HepG2 (cell line): ENCODE measurements around the gene VAPB. TPM values are rescaled to one million over a fixed set of nuclear protein-coding genes. Genes with fewer than 3 reads are reported as not detected.
"Not testable (repeated sequence)": the region's sequence is repeated elsewhere in the genome, so short reads cannot be mapped to it uniquely, and the experiment has no call there.

ENCODE experiments used
- ATAC-seq: fragments of 200-7000 bp; cut with Tn5 transposase; 3 replicates; pipeline ENCODE4 v1.9.1; 2020; ENCODE audit warnings: mild to moderate bottlenecking, moderate library complexity
- BruUV-seq: library from RNA; stranded (reverse); fragments of 400-500 nt; replicated peaks from 2 replicates; lab custom pipeline; 2021; lab: Mats Ljungman, UMichigan
- CTCF ChIA-PET: fragments of 300-600 bp; formaldehyde crosslinking; extraction: SDS; loops from one replicate; lab custom pipeline; 2021; ENCODE audit warnings: low total read pairs, inconsistent platforms, low intra/inter-chr PET ratio; lab: Yijun Ruan, JAX
- POLR2A ChIA-PET: fragments of 350-600 bp; sonication (Branson Sonifier 250); formaldehyde crosslinking; loops from one replicate; lab custom pipeline; 2020; ENCODE audit warnings: antibody characterized with exemption, inconsistent platforms; lab: Yijun Ruan, JAX
- DNase-seq: peaks from one replicate; pipeline ENCODE4 v3.0.0-alpha.2; 2015; ENCODE audit warnings: low spot score
- FAIRE-seq: peaks from 3 replicates; lab custom pipeline; 2011; peaks lifted over from hg19 to GRCh38; lab: Jason Lieb, UNC
- H2AFZ ChIP-seq: one replicate; pipeline ENCODE4 v1.6.1; 2011; ENCODE audit warnings: low read length, inconsistent platforms
- H3K27ac ChIP-seq: fragments of 300-600 bp; 3 replicates; pipeline ENCODE4 v1.8.0; 2011; ENCODE audit warnings: mixed run types, mild to moderate bottlenecking, mixed read lengths, low read length, inconsistent platforms; ENCODE audit not compliant: insufficient read depth; ENCODE audit errors: extremely low read length
- H3K27me3 ChIP-seq, 2 experiments: fragments of 200-600 bp in 1 of 2; 2 replicates in 1 of 2; 3 replicates in 1 of 2; pipeline versions ENCODE4 v1.6.0 to v1.8.0; 2011; ENCODE audit warnings: low read length in 2 of 2, mild to moderate bottlenecking in 2 of 2, moderate library complexity in 2 of 2, inconsistent platforms in 1 of 2; ENCODE audit not compliant: insufficient read depth in 2 of 2, control insufficient read depth in 1 of 2
- H3K36me3 ChIP-seq, 2 experiments: fragments of 200-600 bp in 1 of 2; replicated peaks in 1 of 2; 2 replicates in 1 of 2; 3 replicates in 1 of 2; pipeline versions ENCODE4 v1.5.1 to v1.8.0; 2011; ENCODE audit warnings: low read length in 2 of 2, inconsistent platforms in 1 of 2; ENCODE audit not compliant: insufficient read depth in 2 of 2, control insufficient read depth in 1 of 2
- H3K4me1 ChIP-seq: 2 replicates; pipeline ENCODE4 v1.5.1; 2012; ENCODE audit warnings: low read length, inconsistent platforms; ENCODE audit not compliant: insufficient read depth
- H3K4me2 ChIP-seq: 2 replicates; pipeline ENCODE4 v1.6.0; 2011; ENCODE audit warnings: low read depth, low read length, inconsistent platforms
- H3K4me3 ChIP-seq, 3 experiments: fragments of 200-600 bp in 1 of 3; sonication (generic), shearing (Covaris generic) in 1 of 3; replicated peaks in 1 of 3; 2 replicates each; pipeline ENCODE4 v1.5.1; 2011 to 2016; ENCODE audit warnings: low read length in 3 of 3, inconsistent platforms in 2 of 3, low read depth in 2 of 3, mild to moderate bottlenecking in 2 of 3, control low read depth in 1 of 3, mixed read lengths in 1 of 3; ENCODE audit not compliant: insufficient read depth in 1 of 3
- H3K79me2 ChIP-seq: one replicate; pipeline ENCODE4 v1.6.1; 2011; ENCODE audit warnings: low read length, inconsistent platforms; ENCODE audit not compliant: insufficient read depth
- H3K9ac ChIP-seq: 2 replicates; pipeline ENCODE4 v1.6.0; 2011; ENCODE audit warnings: mild to moderate bottlenecking, low read depth, low read length, inconsistent platforms; ENCODE audit not compliant: insufficient read depth
- H3K9me3 ChIP-seq: 2 replicates; pipeline ENCODE4 v1.5.1; 2012; ENCODE audit warnings: mild to moderate bottlenecking, low read length
- H4K20me1 ChIP-seq: 2 replicates; pipeline ENCODE4 v1.6.0; 2011; ENCODE audit warnings: inconsistent platforms, mild to moderate bottlenecking, low read length, moderate library complexity; ENCODE audit not compliant: insufficient read depth
- CREB3 ChIP-seq: sonication (generic); formaldehyde crosslinking; IDR thresholded peaks from 2 replicates; pipeline ENCODE4 v1.5.0; 2020; ENCODE audit warnings: missing genetic modification reagents
- KLF13 ChIP-seq: sonication (generic); formaldehyde crosslinking; IDR thresholded peaks from 2 replicates; pipeline ENCODE4 v1.4.0; 2020; ENCODE audit warnings: mild to moderate bottlenecking, missing genetic modification reagents
- TEAD3 ChIP-seq: optimal IDR thresholded peaks from 2 replicates; pipeline ENCODE3; 2016; ENCODE audit warnings: borderline replicate concordance
- ZNF224 ChIP-seq: sonication (generic); formaldehyde crosslinking; IDR thresholded peaks from 2 replicates; pipeline ENCODE4 v1.5.0; 2020; ENCODE audit warnings: mild to moderate bottlenecking, missing genetic modification reagents
- ZNF253 ChIP-seq: sonication (generic); formaldehyde crosslinking; IDR thresholded peaks from 2 replicates; pipeline ENCODE4 v1.8.0; 2022; ENCODE audit warnings: mild to moderate bottlenecking, missing genetic modification reagents, borderline replicate concordance
- ZNF335 ChIP-seq: sonication (generic); formaldehyde crosslinking; IDR thresholded peaks from 2 replicates; pipeline ENCODE4 v1.4.0; 2020; ENCODE audit warnings: missing genetic modification reagents
- WGBS: methylation state at CpG from one replicate; pipeline ENCODE4 v1.1.6; 2017; ENCODE audit warnings: low lambda C conversion rate; 5-methylcytosine and 5-hydroxymethylcytosine counted together
- in situ Hi-C: cut with HindIII; loops from 2 replicates; pipeline ENCODE4 v1.10.0; 2017; ENCODE audit warnings: low pct_unique_long_range_greater_than_20kb; ENCODE audit not compliant: extremely low pct_ligation_motif_present
- intact Hi-C: fragments of 100-400 bp; cut with micrococcal nuclease; formaldehyde crosslinking; loops from one replicate; pipeline ENCODE4 v1.10.0; 2022; ENCODE audit not compliant: unreplicated experiment
- polyA plus RNA-seq, 8 experiments: library from polyadenylated mRNA; depleted of rRNA in 3 of 8; stranded (reverse) in 7 of 8; unstranded in 1 of 8; fragments of >200 nt; fragmentation: Illumina TruSeq in 4 of 8; extraction: Trizol in 4 of 8; gene quantifications; 2 replicates each; pipeline versions ENCODE4 v1.2.1 to v1.2.3, GENCODE V29; 2011 to 2016; ENCODE audit warnings: low read depth in 4 of 8, missing spikeins in 1 of 8, mixed read lengths in 1 of 8; ENCODE audit not compliant: insufficient read depth in 1 of 8
- total RNA-seq, 5 experiments: library from RNA; depleted of rRNA; stranded (reverse); fragments of >200 nt; fragmentation: Illumina TruSeq; extraction: Trizol; gene quantifications; 2 replicates each; pipeline ENCODE4 v1.2.3, GENCODE V29; 2016; ENCODE audit warnings: low read depth in 1 of 5
- TF ChIP-seq, protein P1 (sequence below): sonication (generic); IDR thresholded peaks from 2 replicates; pipeline ENCODE4 v1.6.1; 2016; ENCODE audit warnings: low read depth, borderline replicate concordance

VAPB gene
- total and polyA plus RNA-seq, 2 of the 13 experiments (the other 11 are each of a cell fraction or from before 2014, with no cell fraction given): 18.6 to 48.5 TPM

DNA sequence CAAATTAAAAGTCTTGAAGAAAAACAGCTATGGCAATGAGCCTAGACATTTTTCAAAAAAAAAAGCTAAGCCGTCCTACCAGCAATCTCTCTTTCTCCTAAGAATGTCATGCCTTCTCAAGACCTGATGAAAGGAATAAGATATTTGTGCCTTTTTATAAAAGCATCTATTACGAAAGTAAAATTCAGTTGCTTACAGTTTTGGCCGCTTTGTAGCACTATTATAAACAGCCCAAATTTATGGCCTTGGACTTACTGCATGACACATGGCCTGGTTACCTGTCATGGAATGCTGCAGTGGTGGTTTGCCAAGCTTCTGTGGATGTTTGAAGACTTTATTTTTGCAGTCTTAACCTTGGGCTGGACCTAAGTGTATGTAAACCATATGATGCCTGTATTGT is 22.2 kb upstream of the VAPB start (continued):
- TF ChIP-seq ZNF335 (CRISPR knock-in tag): no peak

DNA sequence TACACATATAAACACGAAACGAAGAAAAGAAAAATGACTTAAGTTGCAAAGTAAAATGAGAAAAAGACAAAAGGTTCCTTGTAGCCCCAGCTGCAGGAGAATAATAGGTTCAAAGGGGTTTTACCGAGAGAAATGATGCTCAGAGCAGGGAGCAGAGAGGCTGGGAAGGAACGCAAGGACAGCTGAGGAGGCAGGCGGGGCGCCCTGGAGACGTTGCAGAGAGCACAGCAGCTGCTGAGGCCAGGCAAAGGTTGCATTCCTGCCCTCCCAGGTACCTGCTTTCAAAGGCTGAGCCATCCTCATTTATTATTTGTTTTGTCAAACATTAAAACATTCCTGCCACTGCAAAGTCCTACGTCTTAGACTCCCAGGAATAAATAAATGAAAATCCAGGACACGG is 16.2 kb upstream of the VAPB start:
- Histone ChIP-seq H3K4me2 (no peak overlapping the region), H3K4me1 (peaks cover 34% of the 10 kb centered on the region), H3K27me3 (no peaks in the 10 kb centered on the region), H3K79me2 (no peaks in the 10 kb centered on the region), H3K36me3 (no peaks in the 10 kb centered on the region), H3K9me3 (no peaks in the 10 kb centered on the region), H3K9ac (no peak overlapping the region), H3K27ac (no peak overlapping the region), H2AFZ (no peak overlapping the region), H4K20me1 (no peaks in the 10 kb centered on the region), H3K4me3 (no peak overlapping the region)
- in situ Hi-C loops (no loop called here), intact Hi-C loops (no loop called here)
- ATAC-seq: peak; percentile 24
- no peak for FAIRE-seq
- CTCF ChIA-PET: no interaction called here
- BruUV-seq: no TSS peak
- 38% methylated on average over 9 of the region's 9 CpGs for WGBS
- no peak for DNase-seq
- no peak for TF ChIP-seq ZNF253 (CRISPR knock-in tag)
- TF ChIP-seq CREB3 (CRISPR knock-in tag): no peak
- no peak for TF ChIP-seq ZNF224 (CRISPR knock-in tag)
- TF ChIP-seq, protein P1, sequence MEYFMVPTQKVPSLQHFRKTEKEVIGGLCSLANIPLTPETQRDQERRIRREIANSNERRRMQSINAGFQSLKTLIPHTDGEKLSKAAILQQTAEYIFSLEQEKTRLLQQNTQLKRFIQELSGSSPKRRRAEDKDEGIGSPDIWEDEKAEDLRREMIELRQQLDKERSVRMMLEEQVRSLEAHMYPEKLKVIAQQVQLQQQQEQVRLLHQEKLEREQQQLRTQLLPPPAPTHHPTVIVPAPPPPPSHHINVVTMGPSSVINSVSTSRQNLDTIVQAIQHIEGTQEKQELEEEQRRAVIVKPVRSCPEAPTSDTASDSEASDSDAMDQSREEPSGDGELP: peak; percentile 18; the same call in 1 of the 2 replicates
- peak; percentile 73 for TF ChIP-seq TEAD3 (CRISPR knock-in tag)
- TF ChIP-seq KLF13 (CRISPR knock-in tag): no peak
- POLR2A ChIA-PET: interaction anchor here (2.0 kb wide), 1 partner anchor 16 kb away, joined by 5 read pairs; the partner anchor contains the start of gene VAPB

DNA sequence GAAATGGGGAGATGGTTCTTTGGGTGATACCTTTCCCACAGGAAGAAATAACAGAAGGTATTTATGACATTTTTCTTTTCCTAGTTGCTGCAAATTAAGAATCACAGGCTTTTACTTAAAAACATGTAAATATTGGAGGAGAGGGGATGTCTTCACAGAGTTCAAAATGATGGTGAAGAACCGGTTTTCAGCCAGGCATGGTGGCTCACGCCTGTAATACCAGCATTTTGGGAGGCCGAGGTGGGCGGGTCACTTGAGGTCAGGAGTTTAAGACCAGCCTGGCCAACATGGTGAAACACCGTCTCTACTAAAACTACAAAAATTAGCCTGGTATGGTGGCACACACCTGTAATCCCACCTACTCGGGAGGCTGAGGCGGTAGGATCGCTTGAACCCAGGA is 15.7 kb upstream of the VAPB start:
- H3K36me3 ChIP-seq, H3K79me2 ChIP-seq, H3K27ac ChIP-seq, H3K9me3 ChIP-seq, FAIRE-seq, DNase-seq, H3K9ac ChIP-seq, in situ Hi-C loops, H3K27me3 ChIP-seq, BruUV-seq, H3K4me3 ChIP-seq, CTCF ChIA-PET, ATAC-seq, H3K4me2 ChIP-seq, intact Hi-C loops, H2AFZ ChIP-seq, H4K20me1 ChIP-seq: not testable (repeated sequence)
- H3K4me1 ChIP-seq: peaks cover 34% of the 10 kb centered on the region
- POLR2A ChIA-PET: interaction anchor here (1.5 to 2.0 kb wide), 2 partner anchors 16 kb away, joined by 5 to 9 read pairs; partner anchors contain the start of gene VAPB
- 87% methylated on average over 8 of the region's 8 CpGs for WGBS
